Astrocyte (in vitro differentiated cells and primary cell): ENCODE data around the gene CYB5B. TPM values are rescaled to one million over a fixed set of nuclear protein-coding genes. Genes with fewer than 3 reads are reported as not detected.

Experiments used
- DNase-seq: peaks from one replicate; pipeline ENCODE4 v3.0.0-alpha.2; 2010; ENCODE audit warnings: low read depth
- FAIRE-seq: peaks from 2 replicates; lab custom pipeline; 2011; peaks lifted over from hg19 to GRCh38; lab: Jason Lieb, UNC
- H2AFZ ChIP-seq: 2 replicates; pipeline ENCODE4 v1.6.0; 2012; ENCODE audit warnings: low read depth, low read length, inconsistent platforms
- H3K27ac ChIP-seq: 2 replicates; pipeline ENCODE4 v1.5.1; 2011; ENCODE audit warnings: low read depth, low read length, inconsistent platforms
- H3K27me3 ChIP-seq: 2 replicates; pipeline ENCODE4 v1.6.0; 2011; ENCODE audit warnings: low read length, inconsistent platforms; ENCODE audit not compliant: insufficient read depth
- H3K36me3 ChIP-seq: 2 replicates; pipeline ENCODE4 v1.5.1; 2011; ENCODE audit warnings: low read length, inconsistent platforms; ENCODE audit not compliant: insufficient read depth
- H3K4me1 ChIP-seq: 2 replicates; pipeline ENCODE4 v1.5.1; 2011; ENCODE audit warnings: low read length, inconsistent platforms; ENCODE audit not compliant: insufficient read depth
- H3K4me2 ChIP-seq: 2 replicates; pipeline ENCODE4 v1.6.0; 2012; ENCODE audit warnings: low read length, inconsistent platforms
- H3K4me3 ChIP-seq: 2 replicates; pipeline ENCODE4 v1.5.1; 2011; ENCODE audit warnings: low read depth, mild to moderate bottlenecking, low read length, inconsistent platforms; ENCODE audit not compliant: insufficient read depth
- H3K79me2 ChIP-seq: 2 replicates; pipeline ENCODE4 v1.6.0; 2012; ENCODE audit warnings: mild to moderate bottlenecking, low read length, inconsistent platforms; ENCODE audit not compliant: insufficient read depth
- H3K9ac ChIP-seq: 2 replicates; pipeline ENCODE4 v1.6.0; 2012; ENCODE audit warnings: mild to moderate bottlenecking, low read length, inconsistent platforms
- H3K9me3 ChIP-seq: 2 replicates; pipeline ENCODE4 v1.5.1; 2012; ENCODE audit warnings: low read depth, mild to moderate bottlenecking, low read length, inconsistent platforms; ENCODE audit not compliant: insufficient read depth
- H4K20me1 ChIP-seq: 2 replicates; pipeline ENCODE4 v1.6.0; 2012; ENCODE audit warnings: low read length, inconsistent platforms; ENCODE audit not compliant: insufficient read depth
- H3K27ac Mint-ChIP-seq: one replicate; pipeline ENCODE4 v1.8.0; 2021; ENCODE audit warnings: mild to moderate bottlenecking, mixed read lengths; ENCODE audit not compliant: unreplicated experiment
- H3K27me3 Mint-ChIP-seq: one replicate; pipeline ENCODE4 v1.8.0; 2021; ENCODE audit warnings: low read depth, mixed read lengths; ENCODE audit not compliant: unreplicated experiment
- H3K36me3 Mint-ChIP-seq: one replicate; pipeline ENCODE4 v1.8.0; 2021; ENCODE audit warnings: low read depth, mixed read lengths; ENCODE audit not compliant: unreplicated experiment
- H3K4me1 Mint-ChIP-seq: one replicate; pipeline ENCODE4 v1.8.0; 2021; ENCODE audit warnings: low read depth, mixed read lengths; ENCODE audit not compliant: unreplicated experiment
- H3K4me3 Mint-ChIP-seq: one replicate; pipeline ENCODE4 v1.8.0; 2021; ENCODE audit warnings: mild to moderate bottlenecking, moderate library complexity, mixed read lengths; ENCODE audit not compliant: unreplicated experiment
- H3K9me3 Mint-ChIP-seq: one replicate; pipeline ENCODE4 v1.8.0; 2021; ENCODE audit warnings: mild to moderate bottlenecking, mixed read lengths; ENCODE audit not compliant: unreplicated experiment
- CTCF ChIP-seq: IDR thresholded peaks from 2 replicates; pipeline ENCODE4 v1.5.1; 2011; ENCODE audit warnings: low read depth, mild to moderate bottlenecking, inconsistent platforms, low read length, moderate library complexity; ENCODE audit not compliant: insufficient read depth
- EZH2 ChIP-seq: IDR thresholded peaks from 2 replicates; pipeline ENCODE4 v1.6.1; 2012; ENCODE audit warnings: mild to moderate bottlenecking, low read length, inconsistent platforms; ENCODE audit not compliant: insufficient read depth
- total RNA-seq: library from RNA; stranded (reverse); gene quantifications from 2 replicates; pipeline ENCODE4 v1.2.1, GENCODE V29; 2021

The CYB5B gene
- total RNA-seq, 1 donor from 2014 or later: 149 TPM

GRCh38 chr16:69412287-69412686, 12.1 kb upstream of the CYB5B start:
- Histone ChIP-seq H4K20me1 (no peaks in the 10 kb centered on the region), H3K27me3 (no peaks in the 10 kb centered on the region), H3K9me3 (no peaks in the 10 kb centered on the region), H3K4me2 (peak overlapping the region; percentile 52), H3K4me3 (no peak overlapping the region), H2AFZ (peak overlapping the region; percentile 28), H3K4me1 (peaks cover 23% of the 10 kb centered on the region), H3K9ac (no peak overlapping the region), H3K27ac (peak overlapping the region; percentile 31), H3K79me2 (no peaks in the 10 kb centered on the region), H3K36me3 (no peaks in the 10 kb centered on the region)
- Mint-ChIP-seq H3K36me3 (no peaks in the 10 kb centered on the region), H3K27ac (no peak overlapping the region), H3K9me3 (no peaks in the 10 kb centered on the region), H3K4me1 (peaks cover 2% of the 10 kb centered on the region), H3K27me3 (no peaks in the 10 kb centered on the region), H3K4me3 (no peak overlapping the region)
- FAIRE-seq (no peak), DNase-seq (peak; percentile 94)
- TF ChIP-seq CTCF (no peak), EZH2 (no peak)

- H3K79me2 ChIP-seq: no peaks in the 10 kb centered on the region
Observed at GRCh38 chr16:69413045-69413664, 11.3 kb upstream of the CYB5B start.

More at GRCh38 chr16:69413045-69413664, 11.3 kb upstream of the CYB5B start:
- no peaks in the 10 kb centered on the region for H4K20me1 ChIP-seq
- H3K27me3 ChIP-seq: no peaks in the 10 kb centered on the region
- no peaks in the 10 kb centered on the region for H3K36me3 ChIP-seq
- H3K4me1 ChIP-seq: peaks cover 29% of the 10 kb centered on the region
- DNase-seq (no peak), FAIRE-seq (no peak)
- Mint-ChIP-seq H3K4me3 (no peak overlapping the region), H3K27ac (no peak overlapping the region), H3K4me1 (peaks cover 8% of the 10 kb centered on the region), H3K9me3 (no peaks in the 10 kb centered on the region), H3K27me3 (no peaks in the 10 kb centered on the region), H3K36me3 (no peaks in the 10 kb centered on the region)
- no peak overlapping the region for H3K27ac ChIP-seq
- no peak overlapping the region for H3K9ac ChIP-seq
- no peak overlapping the region for H3K4me3 ChIP-seq
- no peak overlapping the region for H2AFZ ChIP-seq
- TF ChIP-seq EZH2 (no peak), CTCF (no peak)
- H3K9me3 ChIP-seq: no peaks in the 10 kb centered on the region
- no peak overlapping the region for H3K4me2 ChIP-seq
